NCI-H82 (cell line): ENCODE measurements around the gene ACVR1.

ENCODE experiments used
- DNase-seq: peaks from one replicate; lab custom pipeline; 2025; lab: John Stamatoyannopoulos, UW

Gene ACVR1

DNA sequence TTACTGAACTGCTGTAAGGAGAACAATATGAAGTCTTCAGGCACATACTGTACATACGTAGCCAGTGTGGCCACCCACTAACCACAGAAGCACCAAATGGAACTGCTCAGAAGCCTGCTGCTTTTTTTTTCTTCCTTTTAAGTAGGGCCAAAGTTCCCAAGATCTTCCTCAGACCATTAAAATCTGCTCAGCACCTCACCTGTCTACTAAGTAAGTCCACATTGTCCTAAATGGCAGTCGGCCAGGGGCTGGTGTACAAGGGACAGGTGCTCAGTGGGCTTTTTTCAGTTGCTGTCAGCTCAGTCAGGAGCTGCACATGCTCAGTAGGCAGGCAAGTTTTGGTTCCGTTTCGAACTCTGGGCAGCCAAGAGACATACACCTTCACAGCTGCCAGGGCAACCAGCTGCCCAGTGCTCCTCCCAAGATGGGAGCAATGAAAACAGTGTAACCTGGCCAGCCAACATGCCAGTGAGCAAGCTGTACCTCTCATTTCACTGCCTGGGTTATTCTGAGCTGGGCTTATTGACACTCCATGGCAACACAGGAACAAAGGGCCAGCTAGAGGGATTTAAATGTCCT, 86.1 kb downstream of the ACVR1 start:
- DNase-seq = peak; percentile 15

DNA sequence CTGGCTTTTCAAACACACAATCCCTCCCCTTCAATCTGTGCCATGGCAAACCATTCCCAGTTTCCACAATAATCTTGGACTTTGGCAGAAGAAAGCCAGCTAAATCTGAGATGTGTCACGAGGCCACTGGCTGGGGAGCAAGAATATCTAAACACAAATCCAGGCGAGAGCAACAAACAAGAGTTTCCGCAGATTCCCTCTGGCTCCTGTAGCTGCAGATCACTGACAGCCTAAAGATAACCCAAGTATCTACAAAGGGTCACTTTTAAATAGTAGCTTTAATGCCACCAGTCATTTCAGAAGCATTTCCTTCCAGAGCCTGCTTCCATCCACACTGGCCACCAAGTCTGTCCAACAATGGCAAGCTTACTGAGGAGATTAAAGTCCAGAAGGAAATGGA, 86.9 kb downstream of the ACVR1 start:
- DNase-seq = no peak

- no peak for DNase-seq
These were observed 87.9 kb downstream of the ACVR1 start for GRCh38 chr2:157788201-157788600.

- DNase-seq = peak; percentile 55
These were observed 88.7 kb downstream of the ACVR1 start for GRCh38 chr2:157787364-157787938.

DNA sequence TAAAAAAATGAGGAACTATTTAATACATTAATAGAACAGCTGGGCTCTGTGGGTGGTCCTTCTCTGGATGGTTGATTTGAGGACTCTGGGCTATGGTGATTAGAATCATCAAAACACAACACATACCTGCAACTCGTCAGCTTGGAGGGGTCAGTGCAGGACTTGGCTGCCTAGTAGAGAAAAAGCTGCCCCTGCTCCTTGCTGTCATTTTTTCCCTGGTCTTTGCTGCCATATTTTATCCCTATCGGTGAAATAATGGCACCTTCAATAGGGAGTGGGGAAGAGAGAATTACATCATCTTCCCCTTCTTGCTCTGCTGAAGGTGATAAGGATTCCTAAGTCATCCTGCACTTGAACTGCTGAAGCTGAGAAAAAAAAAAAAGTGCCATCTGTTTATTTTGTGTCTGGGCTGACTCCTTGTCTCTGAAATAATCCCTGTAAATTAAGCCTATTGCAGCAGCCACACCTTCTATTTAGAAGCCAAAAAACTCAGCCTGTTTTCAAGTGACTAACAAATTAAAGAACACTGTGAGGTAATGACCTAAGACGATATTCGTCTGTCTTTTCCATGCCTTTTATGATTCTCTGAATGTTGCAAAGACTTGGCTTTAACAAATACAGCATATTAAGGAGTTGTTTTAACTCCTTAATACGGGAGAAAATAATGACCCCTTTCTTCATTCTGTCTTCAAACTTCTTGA, 89.3 kb downstream of the ACVR1 start:
- peak; percentile 93 for DNase-seq

DNA sequence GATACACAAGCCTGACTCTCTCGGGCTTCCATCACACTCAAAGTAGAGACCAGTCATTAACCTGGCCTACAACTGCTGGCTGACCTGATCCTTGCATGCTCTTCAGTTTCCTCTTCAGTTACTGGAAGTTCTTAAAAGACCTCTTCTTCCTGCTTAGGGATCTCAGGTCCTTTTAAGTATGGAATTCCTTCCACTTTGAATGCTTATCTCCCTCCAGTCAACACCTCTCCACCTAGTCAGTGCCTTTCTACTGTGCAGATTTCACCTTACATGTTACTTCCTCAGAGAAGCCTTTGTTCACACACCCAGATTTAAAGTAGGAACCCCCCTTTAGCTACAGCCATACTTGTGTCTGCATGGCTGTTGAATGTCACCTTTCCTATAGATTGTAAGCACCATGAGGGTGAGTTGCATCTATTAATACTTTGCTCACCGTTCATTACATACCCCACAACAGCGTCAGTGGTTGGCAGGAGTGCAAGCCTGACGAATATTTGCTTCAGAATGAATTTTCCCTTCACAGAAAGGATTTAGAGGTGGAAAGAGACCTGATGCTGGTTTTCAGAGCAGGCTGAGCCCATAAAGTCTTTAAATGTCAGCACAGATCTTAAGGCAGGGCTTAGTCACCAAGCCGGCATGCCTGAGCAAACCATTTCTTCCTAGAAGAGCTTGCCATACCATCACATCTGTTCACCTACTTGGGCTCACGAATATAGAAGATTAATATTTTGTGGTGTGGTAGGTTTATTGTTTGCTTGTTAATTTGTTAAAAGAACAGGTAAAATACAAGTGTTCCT, 90.1 kb downstream of the ACVR1 start:
- DNase-seq = peak; percentile 83

GRCh38 chr2:157785200-157785599, 90.9 kb downstream of the ACVR1 start:
- peak; percentile 98 for DNase-seq

GRCh38 chr2:157784823-157785175, 91.3 kb downstream of the ACVR1 start:
- DNase-seq = peak; percentile 41

DNA sequence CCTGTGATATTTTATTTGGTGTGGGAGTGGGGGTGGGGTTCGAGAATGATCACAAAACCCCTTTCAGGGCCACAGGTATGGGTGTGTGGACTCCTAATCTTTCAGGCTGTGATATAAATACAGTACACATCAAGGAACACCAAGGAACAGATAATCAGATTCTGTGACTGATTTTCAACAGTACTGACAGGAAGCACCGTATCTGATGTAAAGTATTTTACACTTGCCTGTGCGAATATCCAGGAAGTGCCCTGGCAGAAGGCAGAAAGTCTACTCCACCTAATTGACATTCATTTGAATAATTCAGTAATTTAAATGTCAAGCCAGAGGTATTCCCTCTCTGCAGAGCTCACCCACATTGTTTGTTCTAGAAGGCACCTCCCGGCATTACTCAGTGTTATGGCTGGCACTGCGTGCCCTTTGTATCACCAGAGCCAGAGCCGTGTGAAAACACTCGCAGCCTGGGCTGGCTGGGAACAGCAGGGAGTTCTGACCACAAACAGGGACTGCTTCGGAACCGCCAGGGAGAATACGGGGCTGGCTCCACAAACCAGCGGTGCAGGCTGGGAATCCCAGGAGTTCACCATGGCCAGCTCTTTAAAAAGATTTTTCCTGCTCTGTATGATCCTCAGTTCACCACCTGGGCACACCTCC, 91.8 kb downstream of the ACVR1 start:
- DNase-seq = peak; percentile 41

GRCh38 chr2:157783245-157783644, 92.9 kb downstream of the ACVR1 start:
- no peak for DNase-seq

DNA sequence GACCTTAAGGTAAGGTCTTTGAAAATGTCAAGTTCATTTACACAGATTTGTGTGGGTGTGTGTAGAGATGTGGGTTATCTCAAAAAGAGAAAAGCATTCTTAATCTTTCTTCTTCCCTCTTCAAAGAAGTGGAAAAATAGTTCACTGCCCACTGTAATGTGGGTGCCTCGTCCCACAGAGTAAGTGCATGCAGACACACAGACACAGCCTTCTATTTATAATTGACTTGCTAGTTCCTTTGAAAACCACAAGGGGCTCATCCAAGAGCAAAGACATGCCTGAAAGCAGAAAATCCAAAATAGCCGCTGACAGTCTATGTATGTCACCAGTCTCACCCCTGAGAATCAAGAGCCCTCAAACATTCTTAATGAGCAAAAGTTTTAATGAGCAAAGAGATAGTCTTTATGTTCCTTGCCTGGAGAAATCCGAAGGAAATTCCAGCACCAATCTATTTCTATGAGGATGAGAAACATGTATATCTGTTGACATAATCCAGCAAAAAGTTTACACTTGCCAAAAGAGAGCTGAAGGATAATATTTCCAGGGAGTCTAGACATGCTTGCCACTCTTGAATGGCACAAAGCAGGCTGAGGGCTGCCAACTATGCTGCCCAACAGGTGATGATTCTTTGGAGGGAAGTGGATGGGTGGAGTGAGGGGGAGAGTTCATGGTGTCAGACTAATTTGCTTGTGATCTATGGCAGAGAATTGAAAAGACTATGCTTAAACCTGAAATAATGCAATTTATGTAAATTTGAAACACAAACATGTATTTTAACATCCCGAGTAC, 93.9 kb downstream of the ACVR1 start:
- DNase-seq = peak; percentile 20

- no peak for DNase-seq
These were observed 95.9 kb downstream of the ACVR1 start for GRCh38 chr2:157780211-157780610.

DNA sequence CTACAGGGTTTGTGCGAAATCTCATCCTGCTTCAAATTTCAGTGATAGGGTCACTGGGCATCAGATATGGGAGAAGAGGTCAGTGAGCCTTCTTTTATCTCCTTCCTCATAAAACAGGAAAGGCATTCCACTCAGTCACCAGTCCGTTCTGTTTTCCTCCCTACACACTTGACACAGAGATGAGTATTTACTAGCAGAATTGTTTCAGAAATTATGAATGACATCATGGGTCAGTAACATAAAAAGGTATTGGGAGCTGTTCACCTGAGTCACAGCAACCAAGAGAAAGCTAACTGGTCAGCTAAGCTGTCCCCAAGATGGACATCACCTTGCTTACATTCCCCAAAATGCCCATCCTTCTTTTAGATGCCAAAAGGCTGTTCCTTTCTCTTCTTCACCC, 96.3 kb downstream of the ACVR1 start:
- DNase-seq = no peak

DNA sequence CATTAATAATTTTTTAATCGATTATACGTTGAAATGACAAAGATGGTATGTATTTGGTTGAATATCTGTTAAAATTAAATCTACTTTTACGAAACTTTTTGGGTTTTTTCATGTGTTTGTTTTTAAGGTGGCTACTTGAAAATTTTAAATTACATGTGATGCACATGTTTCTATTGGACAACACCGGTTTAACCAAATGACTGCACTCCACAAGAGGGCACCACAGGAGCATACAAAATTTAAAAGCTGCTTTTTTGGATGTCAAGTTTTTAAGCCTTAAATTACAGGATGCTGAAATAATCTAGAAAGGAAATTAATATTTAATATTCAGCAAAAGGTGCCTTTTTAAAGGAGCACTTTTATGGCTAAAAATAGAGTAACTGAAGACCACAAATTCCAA, 98.7 kb downstream of the ACVR1 start:
- DNase-seq = peak; percentile 48

DNA sequence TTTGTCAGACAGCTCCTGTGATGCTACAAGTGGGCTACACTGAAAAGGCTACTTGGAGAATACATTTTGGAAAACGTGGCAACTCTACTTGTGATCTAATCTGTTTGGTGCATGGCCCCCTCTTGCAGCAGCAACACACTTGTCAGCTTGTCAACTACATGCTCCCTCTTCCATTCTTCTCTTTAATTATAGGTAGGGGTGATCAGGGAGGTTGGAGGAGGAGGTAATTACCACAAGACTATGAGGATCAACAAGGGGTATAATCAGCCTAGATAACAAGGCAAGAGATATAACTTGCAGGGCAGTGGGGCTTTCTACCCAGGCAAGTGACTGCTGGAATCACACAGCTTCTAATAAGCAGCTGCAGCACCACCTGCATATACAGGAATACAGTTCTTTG, 104.9 kb downstream of the ACVR1 start:
- peak; percentile 19 for DNase-seq

- DNase-seq = no peak
These were observed 106.3 kb downstream of the ACVR1 start for GRCh38 chr2:157769856-157770255.

GRCh38 chr2:157764386-157764785, 111.7 kb downstream of the ACVR1 start:
- DNase-seq = no peak

GRCh38 chr2:157761520-157761919, 114.6 kb downstream of the ACVR1 start:
- DNase-seq = peak; percentile 38

GRCh38 chr2:157760949-157761348, 115.2 kb downstream of the ACVR1 start:
- peak; percentile 34 for DNase-seq

- no peak for DNase-seq
These were observed 116.3 kb downstream of the ACVR1 start for GRCh38 chr2:157759855-157760254.

- no peak for DNase-seq
These were observed 117.5 kb downstream of the ACVR1 start for GRCh38 chr2:157758586-157758985.

DNA sequence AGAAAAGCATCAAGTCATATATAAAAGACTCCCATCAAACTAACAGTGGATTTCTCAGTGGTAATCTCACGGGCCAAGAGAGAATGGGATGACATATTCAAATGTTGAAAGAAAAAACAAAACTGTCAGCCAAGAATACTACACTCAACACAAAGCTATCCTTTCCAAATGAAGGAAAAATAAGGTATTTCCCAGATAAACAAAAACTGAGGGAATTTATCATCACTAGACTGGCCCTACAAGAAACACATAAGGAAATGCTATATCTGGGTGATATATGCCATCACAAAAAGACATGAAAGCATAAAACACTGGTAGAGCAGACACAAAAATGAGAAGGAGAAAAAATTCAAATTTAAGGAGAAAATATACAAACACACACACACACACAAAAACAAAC, 118.6 kb downstream of the ACVR1 start:
- no peak for DNase-seq
